ENCODE measurements around the gene ZNF148. TPM values are rescaled to one million over a fixed set of nuclear protein-coding genes. Genes with fewer than 3 reads are reported as not detected.

The ZNF148 gene
- total and polyA plus RNA-seq, 2 of the 4 experiments (the other 2 are of a cell fraction) = 9.4 to 65.2 TPM

- BruUV-seq (replicated peaks) = no TSS peak
- Histone ChIP-seq H4K5ac (ENCODE audit: low read depth, low read length) (no peak overlapping the region), H2BK5ac (ENCODE audit: low read depth, low read length, poor library complexity, severe bottlenecking) (no peak overlapping the region), H3K9me3 (ENCODE audit: control insufficient read depth, insufficient read depth, low read length) (no peaks in the 10 kb centered on the region), H3K79me1 (ENCODE audit: low read depth in 1 of 2, low read length in 2 of 2) (peaks cover 19 to 39% of the 10 kb centered on the region in 2 experiments), H3K4me1 (ENCODE audit: control insufficient read depth, insufficient read depth, low read length) (no peaks in the 10 kb centered on the region), H2AFZ (replicated peaks; ENCODE audit: low read length, poor library complexity) (no peak overlapping the region), H4K8ac (ENCODE audit: low read depth in 2 of 2, low read length in 2 of 2) (no peak overlapping the region), H4K91ac (ENCODE audit: insufficient read depth, low read depth, low read length) (no peak overlapping the region), H3K56ac (ENCODE audit: extremely low read depth, insufficient read depth, low read length) (no peak overlapping the region), H3K4me2 (ENCODE audit: low read depth, low read length) (no peak overlapping the region), H3K4me3 (ENCODE audit: insufficient read depth, low read depth, low read length) (no peak overlapping the region), H3K27ac (ENCODE audit: insufficient read depth, low read length) (no peak overlapping the region), H2AK9ac (replicated peaks; ENCODE audit: low read depth, low read length, poor library complexity) (no peak overlapping the region), H2BK20ac (ENCODE audit: low read depth, low read length) (no peak overlapping the region), H3K9ac (ENCODE audit: low read depth, low read length) (no peak overlapping the region), H2BK15ac (ENCODE audit: low read depth, low read length) (no peak overlapping the region), H3K9me1 (ENCODE audit: insufficient read depth, low read length) (no peaks in the 10 kb centered on the region), H3K27me3 (ENCODE audit: control insufficient read depth, insufficient read depth, low read length) (no peaks in the 10 kb centered on the region), H3K4ac (ENCODE audit: low read depth, low read length) (no peak overlapping the region), H2AK5ac (ENCODE audit: low read depth, low read length) (no peak overlapping the region), H4K20me1 (ENCODE audit: insufficient read depth, low read length) (peaks cover 3% of the 10 kb centered on the region; the same call in 1 of the 2 replicates), H2BK120ac (ENCODE audit: low read depth, low read length) (no peak overlapping the region), H3K14ac (replicated peaks; ENCODE audit: low read depth, low read length) (no peak overlapping the region), H3K18ac (ENCODE audit: low read depth, low read length) (no peak overlapping the region), H3K36me3 (ENCODE audit: control insufficient read depth, insufficient read depth, low read length) (peaks cover 3% of the 10 kb centered on the region), H3K23ac (ENCODE audit: low read depth, low read length) (no peak overlapping the region)
- DNase-seq (no peak), ATAC-seq (ENCODE audit: low read depth) (no peak)
- ChIA-PET CTCF (no interaction called here), POLR2A (ENCODE audit: unreplicated experiment) (no interaction called here)
- WGBS, 2 experiments (ENCODE audit: extremely low coverage in 2 of 2, insufficient read length in 1 of 2) = 100% methylated on average over 2 of the region's 2 CpGs; no CpG with 5 or more reads in 1 of the 2 experiments
- intact Hi-C loops (cut with micrococcal nuclease) (no loop called here), dilution Hi-C loops (cut with HindIII; ENCODE audit: low sequenced_read_pairs, unreplicated experiment) (no loop called here), in situ Hi-C loops (cut with MboI; ENCODE audit: low sequenced_read_pairs) (no loop called here)
- TF ChIP-seq CEBPB (IDR thresholded peaks at IDR 0.05; ENCODE audit: low read depth, low read length) (no peak), MAFK (IDR thresholded peaks at IDR 0.05; ENCODE audit: low read depth, low read length) (no peak), USF2 (IDR thresholded peaks at IDR 0.05; ENCODE audit: low read depth, low read length) (no peak)
These were observed 97.0 kb downstream of the ZNF148 start for GRCh38 chr3:125278155-125278554.

Measured in IMR-90 (cell line).